Central memory CD8-positive, alpha-beta T cell (primary cell): ENCODE data around the gene SPATA31D4.

Source experiments
- ATAC-seq: fragments of 150-1000 bp; cut with Tn5 transposase; replicated peaks from 2 replicates; pipeline ENCODE4 v1.10.0; 2022; ENCODE audit warnings: mild to moderate bottlenecking, moderate FRiP score, moderate number of reproducible peaks; ENCODE audit not compliant: poor library complexity, severe bottlenecking; ENCODE audit errors: extremely low read depth
- DNase-seq, 2 donors: peaks; one replicate each; pipeline ENCODE4 v3.0.0; 2021; ENCODE audit warnings: low spot score in 2 of 2
- H3K27ac Mint-ChIP-seq: one replicate; pipeline ENCODE4 v1.8.0; 2022; ENCODE audit warnings: low read depth, mild to moderate bottlenecking, moderate library complexity, mixed read lengths
- H3K27me3 Mint-ChIP-seq: one replicate; pipeline ENCODE4 v1.8.0; 2022; ENCODE audit warnings: mixed read lengths
- H3K36me3 Mint-ChIP-seq: one replicate; pipeline ENCODE4 v1.8.0; 2022; ENCODE audit warnings: mild to moderate bottlenecking, moderate library complexity, mixed read lengths; ENCODE audit not compliant: insufficient read depth
- H3K4me1 Mint-ChIP-seq: one replicate; pipeline ENCODE4 v1.8.0; 2022; ENCODE audit warnings: mixed read lengths
- H3K4me3 Mint-ChIP-seq: one replicate; pipeline ENCODE4 v1.8.0; 2022; ENCODE audit warnings: mild to moderate bottlenecking, moderate library complexity, mixed read lengths
- H3K9me3 Mint-ChIP-seq: one replicate; pipeline ENCODE4 v1.8.0; 2022; ENCODE audit warnings: mixed read lengths

The SPATA31D4 gene

DNA sequence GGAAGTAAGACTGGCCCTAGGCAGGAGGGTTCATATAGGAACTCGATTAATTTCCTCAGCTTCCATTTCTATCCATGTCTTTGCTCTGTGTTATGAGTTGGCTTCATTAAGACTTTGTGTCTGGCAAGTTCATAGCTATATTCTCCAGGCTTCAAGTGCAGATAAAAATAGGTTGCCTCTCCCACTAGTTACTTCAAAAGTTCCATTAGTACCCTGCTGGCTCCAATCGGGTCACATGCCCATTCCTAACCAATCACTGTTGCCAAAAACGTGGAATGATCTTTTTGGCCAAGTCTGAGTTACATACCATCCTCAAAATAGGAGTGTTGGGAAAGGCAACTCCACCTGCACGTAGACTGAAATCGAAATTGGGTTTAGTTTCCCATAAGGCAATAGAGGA, 46.5 kb downstream of the SPATA31D4 start:
- Mint-ChIP-seq H3K27me3 (no peaks in the 10 kb centered on the region), H3K4me3 (no peak overlapping the region), H3K27ac (no peak overlapping the region), H3K9me3 (peaks cover 23% of the 10 kb centered on the region), H3K36me3 (no peaks in the 10 kb centered on the region), H3K4me1 (no peaks in the 10 kb centered on the region)
- no peak for DNase-seq
- no peak for ATAC-seq

DNA sequence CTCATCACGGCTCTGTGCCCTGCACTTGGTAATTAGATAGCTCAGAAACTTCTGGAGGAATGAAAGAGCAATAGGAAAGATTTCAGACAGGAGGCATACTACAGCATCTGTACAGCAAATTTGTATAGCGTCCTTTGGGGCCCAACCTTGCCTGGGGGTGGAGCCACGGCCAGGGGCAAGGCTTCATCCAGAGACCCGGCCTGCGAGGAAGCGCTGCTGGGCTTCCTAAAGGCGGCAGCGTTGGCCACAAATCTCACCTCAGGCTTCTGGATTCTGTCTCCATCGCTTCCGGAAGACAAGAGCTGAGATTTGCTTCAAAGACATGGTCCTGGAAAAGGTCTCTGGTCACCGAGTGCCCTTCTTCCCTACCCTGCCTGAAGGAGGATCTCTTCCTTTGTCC, 48.1 kb downstream of the SPATA31D4 start:
- ATAC-seq = no peak
- H3K9me3 Mint-ChIP-seq = peaks cover 25% of the 10 kb centered on the region
- H3K36me3 Mint-ChIP-seq = no peaks in the 10 kb centered on the region
- H3K27ac Mint-ChIP-seq = no peak overlapping the region
- no peak overlapping the region for H3K4me3 Mint-ChIP-seq
- no peak for DNase-seq
- no peaks in the 10 kb centered on the region for H3K27me3 Mint-ChIP-seq
- H3K4me1 Mint-ChIP-seq = no peaks in the 10 kb centered on the region

DNA sequence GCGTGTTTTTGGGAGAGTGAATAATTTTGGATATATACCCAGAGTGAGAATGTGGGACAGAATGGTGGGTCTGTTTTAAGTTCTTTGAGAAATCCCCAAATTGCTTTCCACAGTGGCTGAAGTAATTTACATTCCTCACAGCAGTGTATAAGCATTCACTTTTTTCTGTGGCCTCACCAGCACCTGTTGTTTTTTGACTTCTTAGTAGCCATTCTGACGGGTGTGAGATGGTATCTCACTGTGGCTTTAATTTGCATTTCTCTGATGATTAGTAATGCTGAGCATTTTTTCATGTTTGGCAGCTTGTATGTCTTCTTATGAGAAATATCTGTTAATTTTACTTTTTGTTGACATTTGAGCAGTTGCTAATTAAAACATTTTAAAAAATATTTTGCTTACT, 51.0 kb downstream of the SPATA31D4 start:
- Mint-ChIP-seq H3K36me3 (no peaks in the 10 kb centered on the region), H3K27me3 (no peaks in the 10 kb centered on the region), H3K27ac (no peak overlapping the region), H3K9me3 (peaks cover 23% of the 10 kb centered on the region), H3K4me3 (no peak overlapping the region), H3K4me1 (no peaks in the 10 kb centered on the region)
- no peak for DNase-seq
- ATAC-seq = no peak

DNA sequence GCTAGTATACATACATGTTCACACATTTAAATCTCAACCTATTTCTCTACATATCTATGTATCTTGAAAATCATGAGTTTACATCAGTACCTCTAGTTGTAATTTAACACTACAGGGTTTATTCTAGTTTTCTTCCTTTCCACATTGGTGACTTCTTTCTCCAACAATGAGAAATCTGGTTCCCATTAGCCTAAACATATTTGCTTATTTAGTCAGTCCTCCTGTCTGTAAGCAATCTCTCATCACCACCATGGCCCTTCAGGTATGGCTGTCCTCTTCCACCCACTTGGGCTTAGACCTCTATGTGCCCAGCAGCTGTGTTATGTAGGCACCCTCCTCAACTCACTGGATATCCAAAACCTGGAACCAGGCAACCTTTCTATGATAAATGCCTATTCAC, 52.3 kb downstream of the SPATA31D4 start:
- no peaks in the 10 kb centered on the region for H3K27me3 Mint-ChIP-seq
- no peaks in the 10 kb centered on the region for H3K36me3 Mint-ChIP-seq
- peaks cover 23% of the 10 kb centered on the region for H3K9me3 Mint-ChIP-seq
- H3K27ac Mint-ChIP-seq = no peak overlapping the region
- H3K4me1 Mint-ChIP-seq = no peaks in the 10 kb centered on the region
- DNase-seq = no peak
- no peak for ATAC-seq
- H3K4me3 Mint-ChIP-seq = no peak overlapping the region

DNA sequence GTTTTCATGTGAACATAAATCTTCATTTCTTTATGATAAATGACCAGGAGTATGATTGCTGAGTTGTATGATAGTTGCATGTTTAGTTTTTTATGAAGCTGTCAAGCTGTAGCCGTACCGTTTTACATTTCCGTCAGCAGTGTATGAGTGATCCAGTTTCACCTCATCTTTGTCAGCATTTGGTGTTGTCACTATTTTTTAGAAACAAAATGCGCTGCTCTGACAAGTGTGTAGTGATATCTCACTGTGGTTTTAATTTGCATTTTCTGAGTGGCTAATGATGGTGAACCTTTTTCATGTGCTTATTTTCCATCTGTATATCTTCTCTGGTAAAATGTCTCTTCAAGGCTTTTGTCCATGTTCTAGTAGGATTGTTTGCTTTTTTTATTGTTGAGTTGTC, 53.7 kb downstream of the SPATA31D4 start:
- Mint-ChIP-seq H3K36me3 (no peaks in the 10 kb centered on the region), H3K4me3 (no peak overlapping the region), H3K27ac (no peak overlapping the region), H3K4me1 (no peaks in the 10 kb centered on the region), H3K9me3 (peaks cover 23% of the 10 kb centered on the region), H3K27me3 (no peaks in the 10 kb centered on the region)
- no peak for DNase-seq
- no peak for ATAC-seq
